Amniotic epithelial cell (primary cell): ENCODE measurements around the gene TBL1XR1.
A peak's percentile ranks its signal among the peaks of the same experiment; 100 is the strongest.

ENCODE experiments used
- DNase-seq: peaks from one replicate; pipeline ENCODE4 v3.0.0-alpha.2; 2010; ENCODE audit warnings: low read depth

Gene TBL1XR1

GRCh38 chr3:177197041-177197726 is at the start of gene TBL1XR1:
TBL1XR1 (minus strand) TSS chr3:177197482; CDS start chr3:177064977, 132,505 bp downstream.
- DNase-seq = peak; percentile 93

- no peak for DNase-seq
These were observed 48.0 kb upstream of the TBL1XR1 start for GRCh38 chr3:177245250-177245649.

- no peak for DNase-seq
These were observed 47.3 kb upstream of the TBL1XR1 start for GRCh38 chr3:177244606-177245005.

- no peak for DNase-seq
These were observed 41.5 kb upstream of the TBL1XR1 start for GRCh38 chr3:177238686-177239216.

- no peak for DNase-seq
These were observed 39.9 kb upstream of the TBL1XR1 start for GRCh38 chr3:177237206-177237605.

GRCh38 chr3:177236704-177237103 is 39.4 kb upstream of the TBL1XR1 start:
- no peak for DNase-seq

- DNase-seq = no peak
These were observed 36.8 kb upstream of the TBL1XR1 start for GRCh38 chr3:177234121-177234520.

- DNase-seq = no peak
These were observed 34.0 kb upstream of the TBL1XR1 start for GRCh38 chr3:177231242-177231641.

- DNase-seq = no peak
These were observed 33.4 kb upstream of the TBL1XR1 start for GRCh38 chr3:177230641-177231040.

- DNase-seq = peak; percentile 19
These were observed 32.5 kb upstream of the TBL1XR1 start for GRCh38 chr3:177229791-177230190.

- no peak for DNase-seq
These were observed 31.4 kb upstream of the TBL1XR1 start for GRCh38 chr3:177228601-177229190.

GRCh38 chr3:177224414-177224813 is 27.1 kb upstream of the TBL1XR1 start:
- no peak for DNase-seq

GRCh38 chr3:177221744-177222143 is 24.5 kb upstream of the TBL1XR1 start:
- no peak for DNase-seq

GRCh38 chr3:177220136-177220974 is 23.1 kb upstream of the TBL1XR1 start:
- no peak for DNase-seq

GRCh38 chr3:177213801-177214535 is 16.7 kb upstream of the TBL1XR1 start:
- no peak for DNase-seq

GRCh38 chr3:177212756-177213155 is 15.5 kb upstream of the TBL1XR1 start:
- no peak for DNase-seq

GRCh38 chr3:177212278-177212610 is 15.0 kb upstream of the TBL1XR1 start:
- no peak for DNase-seq

- DNase-seq = no peak
These were observed 14.4 kb upstream of the TBL1XR1 start for GRCh38 chr3:177211503-177212277.

- no peak for DNase-seq
These were observed 13.6 kb upstream of the TBL1XR1 start for GRCh38 chr3:177210744-177211502.

GRCh38 chr3:177209509-177209908 is 12.2 kb upstream of the TBL1XR1 start:
- no peak for DNase-seq

- no peak for DNase-seq
These were observed 11.5 kb upstream of the TBL1XR1 start for GRCh38 chr3:177208781-177209180.
